Activated CD4-positive, alpha-beta T cell treated with anti-CD3 and anti-CD28 coated beads, Interleukin-2, amount 50 U/mL, for 48 hours (primary cell): ENCODE data around the gene SNAPC2.

Experiments used
- DNase-seq, 2 experiments: peaks; one replicate each; pipeline ENCODE4 v3.0.0-alpha.2; 2020

The SNAPC2 gene

GRCh38 chr19:7971553-7972520 is 51.7 kb downstream of the SNAPC2 start:
- no peak for DNase-seq
